Hematopoietic multipotent progenitor cell treated with erythropoietin and hydrocortisone succinate and interleukin-3 and kit ligand, for 17 days (in vitro differentiated cells): ENCODE data around the gene COL23A1.

Source experiments
- DNase-seq: peaks from one replicate; pipeline ENCODE4 v3.0.0-alpha.2; 2015; ENCODE audit warnings: low spot score

COL23A1 gene

DNA sequence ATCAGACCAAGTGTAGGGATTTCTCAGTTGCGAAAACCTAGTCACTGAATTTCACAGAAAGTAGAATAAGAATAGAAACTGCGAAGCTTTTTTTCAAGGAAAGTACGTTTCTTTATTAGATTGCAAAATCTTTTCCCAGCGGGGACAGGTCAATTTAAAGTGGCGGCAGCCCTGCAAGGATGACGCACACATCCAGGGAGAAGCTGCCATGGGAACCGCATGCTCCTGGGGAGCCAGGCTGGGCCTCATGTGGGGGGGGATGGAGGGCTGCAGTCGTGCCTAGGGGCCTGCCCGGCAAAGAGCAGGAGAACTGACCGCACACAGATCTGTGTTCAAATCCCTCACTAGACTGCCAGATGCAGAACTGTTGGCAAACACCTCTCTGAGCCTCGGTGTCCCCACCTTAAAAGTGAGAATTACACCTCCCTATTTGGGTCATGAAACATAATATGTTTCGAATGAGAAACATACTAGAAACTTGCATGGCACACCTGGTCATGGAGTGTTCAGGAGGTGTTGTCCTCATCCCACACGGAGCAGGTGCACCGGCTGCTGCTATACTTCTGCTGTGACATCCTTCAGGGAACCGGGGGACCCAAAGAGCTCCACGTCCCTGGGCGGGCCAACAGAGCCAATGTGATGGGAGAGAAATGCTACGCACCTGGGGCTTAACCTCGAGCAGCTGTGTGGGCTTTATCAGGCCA, 229.8 kb downstream of the COL23A1 start:
- DNase-seq = no peak

DNA sequence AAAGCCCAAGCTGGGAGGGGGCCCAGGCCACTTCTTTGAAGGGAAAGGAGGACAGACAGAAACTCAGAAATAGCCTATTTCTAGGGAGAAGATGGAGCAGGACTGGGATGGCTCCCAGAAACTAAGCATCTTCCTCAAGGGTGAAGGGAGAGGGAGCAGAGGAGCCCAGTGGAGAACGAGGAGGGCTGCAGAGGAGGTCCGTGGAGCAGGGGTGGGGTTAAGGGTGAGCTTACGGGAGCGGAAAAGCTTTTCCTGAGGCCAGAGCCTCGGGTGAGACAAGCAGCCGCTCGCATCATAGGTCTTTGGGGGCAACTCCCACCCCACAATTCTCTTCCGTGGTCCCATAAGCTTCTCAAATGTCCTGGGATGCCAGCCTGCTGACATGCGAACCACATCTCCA, 230.5 kb downstream of the COL23A1 start:
- DNase-seq = no peak

- DNase-seq = no peak
Observed at GRCh38 chr5:178357678-178358077, 232.5 kb downstream of the COL23A1 start.

GRCh38 chr5:178357121-178357521, 233.1 kb downstream of the COL23A1 start:
- no peak for DNase-seq

- DNase-seq = no peak
Observed at GRCh38 chr5:178356431-178356872, 233.7 kb downstream of the COL23A1 start.

DNA sequence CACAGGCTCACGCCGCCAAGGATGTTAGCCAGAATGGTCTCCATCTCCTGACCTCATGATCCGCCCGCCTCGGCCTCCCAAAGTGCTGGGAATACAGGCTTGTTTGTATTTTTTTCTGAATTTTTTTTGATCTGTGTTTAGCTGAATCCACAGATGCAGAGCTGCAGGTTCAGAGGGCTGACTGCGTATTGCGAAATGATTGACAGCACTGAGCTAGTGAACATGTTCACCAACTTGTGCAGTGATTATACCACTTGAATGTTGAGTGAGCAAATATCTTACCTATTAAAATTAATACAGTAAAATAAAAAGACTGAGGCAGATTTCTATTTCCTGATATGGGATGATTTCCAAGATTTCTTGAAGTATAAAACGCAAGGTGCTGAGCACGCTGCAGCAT, 234.5 kb downstream of the COL23A1 start:
- no peak for DNase-seq

- no peak for DNase-seq
Observed at GRCh38 chr5:178353461-178353860, 236.7 kb downstream of the COL23A1 start.

GRCh38 chr5:178352035-178352349, 238.2 kb downstream of the COL23A1 start:
- DNase-seq = no peak

DNA sequence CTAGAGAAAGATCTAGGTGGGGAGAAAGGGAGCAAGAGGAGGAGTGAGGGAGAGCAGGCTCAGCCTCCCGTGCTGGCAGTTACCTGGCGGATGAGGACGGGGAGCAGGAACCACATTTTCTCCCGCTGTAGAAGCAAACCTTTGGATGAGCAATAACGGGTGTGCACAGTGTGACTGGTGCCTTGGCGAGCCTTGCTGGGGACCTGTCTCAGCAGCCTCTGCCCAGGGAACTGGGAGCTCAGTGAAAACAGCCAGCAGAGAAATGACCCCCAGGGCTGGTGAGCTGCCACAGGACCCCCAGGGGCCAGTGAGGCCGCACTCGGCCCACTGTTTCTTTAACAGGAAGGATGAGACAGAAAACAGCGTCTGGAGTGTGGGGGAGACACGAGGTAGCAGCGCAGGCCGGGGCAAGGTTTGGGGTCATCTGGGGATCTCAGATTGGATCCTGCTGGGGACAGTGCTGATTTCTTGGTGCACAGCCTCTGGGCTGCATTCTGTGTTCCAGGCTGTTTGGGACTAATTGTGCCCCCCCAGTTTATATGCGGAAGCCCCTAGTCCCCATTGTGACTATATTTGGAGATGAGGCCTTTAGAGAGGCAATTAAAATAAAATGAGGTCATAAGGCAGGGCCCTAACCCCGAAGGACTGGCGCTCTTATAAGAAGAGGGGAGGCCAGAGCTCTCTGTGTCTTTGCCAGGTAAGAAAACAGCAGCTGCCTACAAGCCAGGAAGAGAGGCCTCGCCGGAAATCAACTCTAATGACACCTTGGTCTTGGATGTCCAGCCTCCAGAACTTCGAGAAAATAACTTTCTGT, 238.8 kb downstream of the COL23A1 start:
- DNase-seq = no peak

- DNase-seq = no peak
Observed at GRCh38 chr5:178350361-178351220, 239.6 kb downstream of the COL23A1 start.

DNA sequence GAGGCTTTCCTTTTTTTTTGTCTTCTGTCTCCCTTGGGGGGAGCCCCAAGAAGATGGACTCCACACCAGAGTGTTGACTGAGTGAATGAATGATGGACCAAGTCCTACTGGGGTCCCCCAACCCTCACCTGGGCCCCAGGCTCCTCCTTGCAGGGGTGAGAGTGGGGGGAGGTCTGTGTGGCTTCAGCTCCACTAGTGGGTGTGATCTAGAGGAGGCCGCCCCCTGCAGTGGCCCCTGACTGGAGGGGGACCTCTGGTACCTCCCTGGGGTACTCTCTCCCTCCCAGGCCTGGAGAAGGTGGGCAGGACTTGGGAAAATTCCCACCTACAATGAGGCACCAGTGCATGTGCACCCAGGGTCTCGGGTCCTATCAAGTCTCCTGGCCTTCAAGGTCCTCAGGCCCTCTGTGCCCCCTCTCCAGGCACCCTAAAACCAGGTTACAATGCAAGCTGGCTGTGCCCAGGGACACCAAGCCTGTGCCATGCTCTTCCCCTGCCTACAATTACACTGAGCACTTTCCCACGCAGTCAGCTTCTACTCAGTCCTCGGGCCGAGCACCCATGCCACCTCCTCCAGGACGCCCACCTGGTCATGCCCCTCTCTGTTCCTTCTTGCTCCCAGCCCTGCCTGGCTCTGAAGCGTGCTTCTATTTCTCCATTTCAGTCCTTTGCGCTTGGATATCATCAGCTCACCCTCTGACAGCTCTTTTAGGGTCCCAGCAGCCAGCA, 240.4 kb downstream of the COL23A1 start:
- DNase-seq = no peak

GRCh38 chr5:178349075-178349511, 241.1 kb downstream of the COL23A1 start:
- DNase-seq = no peak

DNA sequence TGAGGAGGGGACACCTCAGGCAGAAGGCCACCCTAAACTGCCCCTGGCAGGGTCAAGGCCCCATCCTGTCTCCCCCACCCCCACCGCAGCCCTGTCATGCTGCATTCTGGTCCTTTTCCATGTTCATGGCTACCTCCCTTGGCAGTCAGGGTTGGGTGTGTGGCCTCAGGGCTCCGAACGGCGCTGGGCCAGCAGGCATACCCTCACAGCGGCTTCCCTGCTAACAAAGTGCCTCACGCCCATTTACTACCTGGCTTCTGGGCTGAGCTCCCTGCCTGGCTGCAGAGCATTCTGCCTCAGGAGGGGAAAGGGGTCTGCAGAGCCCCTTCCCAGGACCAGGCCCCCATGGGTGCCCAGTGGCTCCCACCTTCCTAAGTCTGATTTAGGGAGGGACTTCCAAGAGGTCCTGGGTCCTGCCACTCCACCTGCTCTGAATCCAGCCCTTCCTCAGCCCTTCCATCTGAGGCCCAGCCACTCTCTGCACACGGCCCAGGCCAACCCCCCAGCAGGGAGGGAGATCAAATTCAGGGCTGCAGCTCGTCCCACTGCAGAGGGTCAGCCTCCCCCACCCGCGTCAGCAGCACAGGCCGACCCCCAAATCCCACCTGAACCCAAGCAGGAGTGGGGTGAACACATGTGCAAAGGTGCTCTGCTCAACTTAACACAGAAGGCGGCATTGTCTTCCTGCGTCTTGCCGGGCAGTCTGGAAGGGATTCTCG, 241.7 kb downstream of the COL23A1 start:
- no peak for DNase-seq

DNA sequence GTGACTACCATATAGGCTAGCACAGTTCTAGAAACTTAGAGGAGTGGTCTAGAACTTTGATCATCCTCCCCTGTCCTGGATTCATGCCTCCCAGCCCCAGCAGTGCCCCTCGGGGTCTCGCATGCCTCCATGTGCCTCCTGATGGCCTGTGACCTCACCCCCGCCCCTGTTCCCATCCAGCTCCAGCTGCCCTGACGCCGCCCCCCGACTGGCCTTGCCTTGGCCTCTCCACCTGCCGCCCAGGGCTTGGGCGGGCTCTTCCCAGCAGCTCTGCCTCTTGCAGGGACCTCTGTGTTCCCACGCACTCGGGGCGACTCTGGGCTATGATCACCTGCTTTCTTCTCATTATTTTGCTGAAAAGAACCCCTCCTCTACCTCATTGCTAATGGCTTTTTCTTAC, 242.2 kb downstream of the COL23A1 start:
- no peak for DNase-seq

GRCh38 chr5:178346607-178347334, 243.4 kb downstream of the COL23A1 start:
- DNase-seq = no peak

DNA sequence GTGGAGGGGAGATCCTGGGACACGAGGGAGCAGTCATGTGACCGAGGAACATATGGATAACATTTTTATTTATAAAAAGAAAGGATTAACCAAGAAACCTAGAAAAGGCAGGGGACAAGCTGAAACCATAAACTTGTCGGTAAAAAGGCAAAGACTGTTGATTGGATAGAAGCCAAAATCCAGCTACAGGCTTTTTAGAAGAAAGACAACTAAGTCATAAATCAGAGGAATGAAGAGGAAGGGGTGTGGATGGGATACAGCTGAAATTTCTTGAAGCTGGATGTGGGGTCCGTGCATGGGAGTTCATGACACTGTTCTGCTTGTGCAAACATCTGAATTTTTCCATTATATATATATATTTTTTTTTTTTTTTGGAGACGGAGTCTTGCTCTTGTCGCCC, 246.9 kb downstream of the COL23A1 start:
- no peak for DNase-seq

DNA sequence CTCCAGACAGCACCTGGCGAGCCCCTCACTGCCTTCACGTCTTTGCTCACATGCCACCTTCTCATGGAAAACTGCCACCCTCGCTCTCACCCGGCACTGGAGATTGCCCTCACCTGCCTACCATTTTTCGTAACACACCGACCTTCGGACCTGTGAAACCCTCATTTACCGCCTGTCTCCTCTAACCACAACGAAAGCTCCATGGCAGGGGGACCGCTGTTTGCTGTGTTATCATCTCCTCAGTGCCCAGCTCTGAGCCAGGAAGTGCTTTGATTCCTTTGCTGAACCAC, 248.4 kb downstream of the COL23A1 start:
- DNase-seq = no peak

DNA sequence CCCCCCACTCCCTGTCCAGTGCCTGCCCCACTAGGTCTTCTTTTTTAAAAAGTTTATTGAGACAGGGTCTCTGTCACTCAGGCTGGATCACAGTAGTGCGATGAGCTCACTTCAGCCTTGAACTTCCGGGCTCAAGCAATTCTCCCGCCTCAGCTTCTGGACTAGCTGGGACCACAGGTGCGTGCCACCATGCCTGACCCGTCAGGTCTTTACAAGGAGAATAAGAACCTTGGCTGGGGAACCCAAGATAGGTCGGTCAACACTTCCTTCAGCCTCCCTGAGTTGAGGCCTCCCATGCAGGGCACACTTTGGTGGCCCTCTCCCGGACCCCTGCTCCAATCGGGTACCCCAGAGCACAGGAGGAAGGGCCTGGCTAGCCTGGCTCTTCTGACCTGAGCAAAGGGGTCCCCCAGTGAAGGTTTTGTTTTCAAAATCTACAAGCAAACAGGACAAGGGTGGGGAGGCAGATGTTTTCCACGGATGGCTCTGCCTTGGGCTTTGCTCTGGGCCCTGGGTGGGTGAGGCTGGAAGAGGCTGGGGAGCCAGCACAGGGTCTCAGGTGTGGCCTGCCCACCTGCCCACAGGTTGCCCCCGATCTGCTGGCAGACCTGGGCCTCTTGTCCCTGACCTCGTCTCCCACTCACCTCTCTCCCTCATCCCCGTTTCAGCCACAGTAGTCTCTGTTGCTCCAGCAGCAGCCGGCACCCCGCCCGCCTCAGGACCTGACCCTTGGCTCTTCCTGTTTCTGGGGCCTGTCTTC, 248.9 kb downstream of the COL23A1 start:
- DNase-seq = no peak

GRCh38 chr5:178340637-178341036, 249.6 kb downstream of the COL23A1 start:
- DNase-seq = no peak

DNA sequence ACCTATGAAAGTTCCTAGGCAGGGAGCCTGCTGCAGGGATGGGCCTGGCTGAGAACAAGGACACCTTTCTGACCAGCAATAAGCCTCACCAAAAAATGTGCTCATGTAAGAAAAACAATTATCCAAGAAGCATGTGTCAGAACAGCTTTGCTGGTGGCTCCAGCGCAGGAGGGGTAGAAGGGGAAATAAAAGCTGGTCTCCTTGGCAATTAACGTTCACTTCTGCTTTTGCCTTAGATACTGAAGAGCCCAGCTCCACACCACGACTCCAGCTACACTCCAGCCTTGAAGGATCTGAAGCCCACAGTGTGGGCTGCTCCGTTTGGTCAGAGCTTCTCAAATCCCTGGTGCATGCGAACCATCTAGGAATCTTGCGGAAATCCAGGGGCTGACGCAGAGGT, 250.0 kb downstream of the COL23A1 start:
- DNase-seq = no peak
